Measurements from ENCODE around the gene DDX43. TPM values are rescaled to one million over a fixed set of nuclear protein-coding genes. Genes with fewer than 3 reads are reported as not detected.

The DDX43 gene
- total RNA-seq, 1 experiment from 2014 or later, result 0.33 TPM

- Histone ChIP-seq H3K79me2 (ENCODE audit: insufficient read depth, low read length) (no peaks in the 10 kb centered on the region), H3K27ac (ENCODE audit: insufficient read length, low read depth, low read length) (no peak overlapping the region), H4K5ac (ENCODE audit: insufficient read length, low read depth, low read length) (no peak overlapping the region), H3K4ac (ENCODE audit: low read depth, low read length) (no peak overlapping the region), H2BK120ac (ENCODE audit: low read depth, low read length, poor library complexity, severe bottlenecking) (no peak overlapping the region), H3K14ac (ENCODE audit: insufficient read depth, low read length) (no peak overlapping the region), H3K23me2 (ENCODE audit: insufficient read length, low read depth, low read length, poor library complexity, severe bottlenecking) (no peaks in the 10 kb centered on the region), H3K4me1 (ENCODE audit: insufficient read depth, low read length) (peaks cover 2% of the 10 kb centered on the region; the same call in 1 of the 2 replicates), H3K4me2 (ENCODE audit: insufficient read depth, insufficient read length, low read length) (no peak overlapping the region), H3K27me3 (ENCODE audit: insufficient read depth, low read length) (no peaks in the 10 kb centered on the region), H2AFZ (ENCODE audit: low read length) (no peak overlapping the region), H2BK12ac (ENCODE audit: insufficient read length, low read depth, low read length) (no peak overlapping the region), H3K56ac (ENCODE audit: insufficient read length, low read depth, low read length) (no peak overlapping the region), H2BK5ac (ENCODE audit: insufficient read length, low read length) (no peak overlapping the region), H2AK5ac (ENCODE audit: insufficient read length, low read length) (no peak overlapping the region), H3K79me1 (ENCODE audit: insufficient read depth, low read depth, low read length, poor library complexity, severe bottlenecking) (no peaks in the 10 kb centered on the region), H3K18ac (ENCODE audit: insufficient read length, low read depth, low read length) (no peak overlapping the region), H2BK15ac (ENCODE audit: low read depth, low read length) (no peak overlapping the region), H3K9ac (ENCODE audit: extremely low read depth, insufficient read length, low read length) (no peak overlapping the region), H3K23ac (ENCODE audit: insufficient read length, low read depth, low read length) (no peak overlapping the region), H3T11ph (ENCODE audit: low read length) (no peak overlapping the region), H4K8ac (replicated peaks; ENCODE audit: insufficient read length, low read depth, low read length) (no peak overlapping the region), H2BK20ac (ENCODE audit: low read depth, low read length, poor library complexity, severe bottlenecking) (no peak overlapping the region), H3K9me3 (ENCODE audit: control insufficient read depth, low read depth, low read length) (no peaks in the 10 kb centered on the region), H4K91ac (ENCODE audit: insufficient read length, low read depth, low read length) (no peak overlapping the region), H4K20me1 (ENCODE audit: control insufficient read depth, insufficient read depth, insufficient read length) (no peaks in the 10 kb centered on the region)
- H3K4me1 Mint-ChIP-seq, result peaks cover 10 to 13% of the 10 kb centered on the region in 2 experiments
- H3K9me3 Mint-ChIP-seq, result peaks cover 0 to 5% of the 10 kb centered on the region in 2 experiments; a peak in 3 of 5 replicates
- H3K4me3 Mint-ChIP-seq, result no peak overlapping the region
- TF ChIP-seq CTCF (conservative IDR thresholded peaks at IDR 0.05), result no peak
- H3K36me3 Mint-ChIP-seq (ENCODE audit: insufficient read depth in 1 of 3, low read depth in 3 of 3), result peaks cover 0 to 2% (median 0%) of the 10 kb centered on the region in 3 experiments; a peak in 1 of 7 replicates
- no CpG with 5 or more reads among the region's 9 CpGs for WGBS (ENCODE audit: extremely low coverage, insufficient read length, low lambda C conversion rate)
- H3K27ac Mint-ChIP-seq, result no peak overlapping the region
- no peak for DNase-seq
- H3K27me3 Mint-ChIP-seq (ENCODE audit: low read depth), result peaks cover 2% of the 10 kb centered on the region; the same call in 1 of the 2 replicates
These were observed 30.1 kb upstream of the DDX43 start for GRCh38 chr6:73364549-73364948.

Measured in H9 (cell line).